DOHH2 (cell line): ENCODE results near the gene G6PC2.

ENCODE experiments used
- H3F3A ChIP-seq: fragments of 200-600 bp; sonication (generic), shearing (Covaris generic); 2 replicates; pipeline ENCODE4 v1.6.0; 2016; ENCODE audit warnings: antibody characterized with exemption, mild to moderate bottlenecking; ENCODE audit not compliant: control insufficient read depth, insufficient read depth
- H3K27ac ChIP-seq: fragments of 200-600 bp; sonication (generic); 2 replicates; pipeline ENCODE4 v1.5.1; 2014; ENCODE audit warnings: low read depth, mild to moderate bottlenecking, low read length, moderate library complexity
- H3K27me3 ChIP-seq: fragments of 200-600 bp; sonication (generic); 2 replicates; pipeline ENCODE4 v1.6.1; 2014; ENCODE audit warnings: mild to moderate bottlenecking, low read length, mixed read lengths; ENCODE audit not compliant: control insufficient read depth
- H3K36me3 ChIP-seq: fragments of 200-600 bp; sonication (generic); 2 replicates; pipeline ENCODE4 v1.6.1; 2014; ENCODE audit warnings: mild to moderate bottlenecking, low read length, moderate library complexity, mixed read lengths; ENCODE audit not compliant: control insufficient read depth
- H3K4me1 ChIP-seq: fragments of 200-600 bp; sonication (generic); 2 replicates; pipeline ENCODE4 v1.6.1; 2014; ENCODE audit warnings: mild to moderate bottlenecking, low read length, mixed read lengths; ENCODE audit not compliant: control insufficient read depth
- H3K4me2 ChIP-seq: fragments of 200-600 bp; sonication (generic); 2 replicates; pipeline ENCODE4 v1.6.0; 2014; ENCODE audit warnings: mild to moderate bottlenecking, low read length, moderate library complexity
- H3K4me3 ChIP-seq: fragments of 200-600 bp; sonication (generic); 2 replicates; pipeline ENCODE4 v1.5.1; 2014; ENCODE audit warnings: mild to moderate bottlenecking, low read length, mixed read lengths
- H3K79me2 ChIP-seq: fragments of 200-600 bp; sonication (generic); 2 replicates; pipeline ENCODE4 v1.6.1; 2014; ENCODE audit warnings: mild to moderate bottlenecking, low read length, mixed read lengths; ENCODE audit not compliant: control insufficient read depth
- H3K9me2 ChIP-seq: fragments of 200-600 bp; sonication (generic); replicated peaks from 2 replicates; pipeline ENCODE4 v1.6.1; 2014; ENCODE audit warnings: mild to moderate bottlenecking, low read length, mixed read lengths; ENCODE audit not compliant: control insufficient read depth
- H3K9me3 ChIP-seq: fragments of 200-600 bp; sonication (generic); 2 replicates; pipeline ENCODE4 v1.6.1; 2014; ENCODE audit warnings: antibody characterized with exemption, low read length, mixed read lengths; ENCODE audit not compliant: control insufficient read depth, insufficient read depth
- H4K20me1 ChIP-seq: fragments of 200-600 bp; sonication (generic); 2 replicates; pipeline ENCODE4 v1.6.0; 2014; ENCODE audit warnings: low read depth, mild to moderate bottlenecking, antibody characterized with exemption, low read length, moderate library complexity; ENCODE audit not compliant: control insufficient read depth, insufficient read depth
- EZH2phosphoT487 ChIP-seq: fragments of 200-600 bp; sonication (generic); IDR thresholded peaks from 2 replicates; pipeline ENCODE4 v1.6.1; 2017; ENCODE audit warnings: borderline replicate concordance, mild to moderate bottlenecking, antibody characterized with exemption, low read length, moderate library complexity, mixed read lengths
- TF ChIP-seq, protein P1 (sequence below): fragments of 200-600 bp; sonication (generic); IDR thresholded peaks from one replicate; pipeline ENCODE4 v1.5.1; 2014; ENCODE audit warnings: antibody characterized with exemption, mild to moderate bottlenecking, low read depth, low read length; ENCODE audit not compliant: poor library complexity, severe bottlenecking

Gene G6PC2

GRCh38 chr2:168913495-168913894 lies 12.4 kb downstream of the G6PC2 start:
- Histone ChIP-seq H3K36me3 (no peaks in the 10 kb centered on the region), H3K4me1 (no peaks in the 10 kb centered on the region), H3K79me2 (no peaks in the 10 kb centered on the region), H3K4me3 (no peak overlapping the region), H3K9me3 (no peaks in the 10 kb centered on the region), H3K27ac (no peak overlapping the region), H3K4me2 (no peak overlapping the region), H4K20me1 (no peaks in the 10 kb centered on the region), H3K9me2 (no peaks in the 10 kb centered on the region), H3K27me3 (0 out of 2 replicates have a peak, but pooled peaks cover 7% of the 10 kb centered on the region), H3F3A (no peaks in the 10 kb centered on the region)
- TF ChIP-seq, protein P1, sequence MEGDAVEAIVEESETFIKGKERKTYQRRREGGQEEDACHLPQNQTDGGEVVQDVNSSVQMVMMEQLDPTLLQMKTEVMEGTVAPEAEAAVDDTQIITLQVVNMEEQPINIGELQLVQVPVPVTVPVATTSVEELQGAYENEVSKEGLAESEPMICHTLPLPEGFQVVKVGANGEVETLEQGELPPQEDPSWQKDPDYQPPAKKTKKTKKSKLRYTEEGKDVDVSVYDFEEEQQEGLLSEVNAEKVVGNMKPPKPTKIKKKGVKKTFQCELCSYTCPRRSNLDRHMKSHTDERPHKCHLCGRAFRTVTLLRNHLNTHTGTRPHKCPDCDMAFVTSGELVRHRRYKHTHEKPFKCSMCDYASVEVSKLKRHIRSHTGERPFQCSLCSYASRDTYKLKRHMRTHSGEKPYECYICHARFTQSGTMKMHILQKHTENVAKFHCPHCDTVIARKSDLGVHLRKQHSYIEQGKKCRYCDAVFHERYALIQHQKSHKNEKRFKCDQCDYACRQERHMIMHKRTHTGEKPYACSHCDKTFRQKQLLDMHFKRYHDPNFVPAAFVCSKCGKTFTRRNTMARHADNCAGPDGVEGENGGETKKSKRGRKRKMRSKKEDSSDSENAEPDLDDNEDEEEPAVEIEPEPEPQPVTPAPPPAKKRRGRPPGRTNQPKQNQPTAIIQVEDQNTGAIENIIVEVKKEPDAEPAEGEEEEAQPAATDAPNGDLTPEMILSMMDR = no peak
- no peak for TF ChIP-seq EZH2phosphoT487

DNA sequence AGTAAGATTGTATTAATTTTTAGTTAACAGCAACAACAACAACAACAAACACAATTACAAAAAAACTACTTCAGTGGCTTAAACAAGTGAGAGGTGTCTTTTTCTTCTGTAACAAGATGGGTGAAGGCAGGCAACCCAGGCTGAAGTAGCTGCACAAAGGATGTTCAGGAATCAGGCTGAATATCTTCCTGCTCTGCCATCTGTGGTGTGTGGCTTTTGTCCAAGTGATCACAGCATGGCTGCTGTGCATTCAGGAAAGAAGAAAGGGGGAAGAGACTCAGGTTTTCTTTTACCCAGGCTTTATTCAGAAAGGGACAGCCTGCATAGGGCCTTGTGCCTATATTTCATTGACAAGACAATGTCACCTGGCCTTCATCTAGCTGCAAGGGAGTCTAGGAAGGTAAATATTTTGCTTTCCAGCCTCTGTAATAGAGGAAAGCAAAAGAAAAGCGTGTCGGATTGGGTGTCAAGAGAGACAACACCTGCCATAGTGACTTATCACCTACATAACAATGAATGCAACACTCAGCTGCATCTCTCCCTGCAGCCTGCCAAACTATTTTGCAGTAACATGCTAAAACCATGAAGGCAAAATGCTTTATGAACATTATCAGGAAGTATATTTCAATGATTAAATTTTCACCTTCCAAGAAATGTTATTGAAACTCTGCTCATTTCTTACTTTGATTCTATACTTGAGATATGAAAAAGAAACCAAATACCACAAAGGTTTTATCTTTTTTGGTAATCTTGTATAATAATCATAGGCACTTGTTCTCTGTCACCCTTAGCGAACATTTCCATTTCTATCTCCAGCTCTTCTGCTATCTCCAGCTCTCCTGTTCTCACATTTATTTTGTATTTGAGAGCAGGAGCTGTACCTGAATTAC lies 14.6 kb downstream of the G6PC2 start:
- Histone ChIP-seq H3K27ac (no peak overlapping the region), H3K4me2 (no peak overlapping the region), H3K4me3 (no peak overlapping the region), H3F3A (no peaks in the 10 kb centered on the region), H3K79me2 (no peaks in the 10 kb centered on the region), H3K27me3 (0 out of 2 replicates have a peak, but pooled peaks cover 9% of the 10 kb centered on the region), H3K4me1 (no peaks in the 10 kb centered on the region), H4K20me1 (no peaks in the 10 kb centered on the region), H3K9me2 (no peaks in the 10 kb centered on the region), H3K9me3 (no peaks in the 10 kb centered on the region), H3K36me3 (no peaks in the 10 kb centered on the region)
- TF ChIP-seq, protein P1 = no peak
- no peak for TF ChIP-seq EZH2phosphoT487

DNA sequence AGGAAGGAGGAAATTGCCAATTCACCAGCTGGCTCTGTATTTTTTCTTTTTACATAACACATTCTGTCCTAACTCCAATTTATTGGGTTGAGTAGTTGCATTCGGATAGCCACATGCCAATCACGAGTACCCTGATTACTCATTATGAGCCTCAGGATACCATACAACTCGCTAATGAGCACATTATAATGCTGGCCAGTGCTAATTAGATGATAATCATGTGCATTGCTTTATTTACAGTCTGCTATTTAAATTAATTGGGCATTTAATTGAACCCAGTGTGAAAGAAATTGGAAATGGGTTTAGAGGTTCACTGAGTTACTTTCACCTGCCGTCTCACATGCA lies 15.2 kb downstream of the G6PC2 start:
- H3K79me2 ChIP-seq = no peaks in the 10 kb centered on the region
- no peaks in the 10 kb centered on the region for H3K9me2 ChIP-seq
- H3K4me2 ChIP-seq = no peak overlapping the region
- no peak overlapping the region for H3K4me3 ChIP-seq
- no peaks in the 10 kb centered on the region for H3K36me3 ChIP-seq
- no peaks in the 10 kb centered on the region for H3K4me1 ChIP-seq
- H3K9me3 ChIP-seq = no peaks in the 10 kb centered on the region
- H3K27me3 ChIP-seq = 0 out of 2 replicates have a peak, but pooled peaks cover 9% of the 10 kb centered on the region
- no peaks in the 10 kb centered on the region for H3F3A ChIP-seq
- H4K20me1 ChIP-seq = no peaks in the 10 kb centered on the region
- TF ChIP-seq, protein P1 = no peak
- TF ChIP-seq EZH2phosphoT487 = no peak
- H3K27ac ChIP-seq = no peak overlapping the region
